NCI-H1105 treated with DMSO at 0.1 percent for 48 hours (cell line): ENCODE results near the gene EEFSEC.
"Not testable (repeated sequence)": the region's sequence is repeated elsewhere in the genome, so short reads cannot be mapped to it uniquely, and the experiment has no call there.

ENCODE experiments used
- DNase-seq: peaks from one replicate; lab custom pipeline; 2025; lab: John Stamatoyannopoulos, UW

The EEFSEC gene

GRCh38 chr3:128152419-128153155 is 694 bp upstream of the EEFSEC start:
- DNase-seq = no peak

- not testable (repeated sequence) for DNase-seq
Observed at GRCh38 chr3:128154354-128154753, 1.1 kb downstream of the EEFSEC start.

GRCh38 chr3:128155616-128156360 is 2.5 kb downstream of the EEFSEC start:
- no peak for DNase-seq

- no peak for DNase-seq
Observed at GRCh38 chr3:128160661-128161060, 7.4 kb downstream of the EEFSEC start.

- DNase-seq = no peak
Observed at GRCh38 chr3:128163432-128163831, 10.2 kb downstream of the EEFSEC start.

- DNase-seq = no peak
Observed at GRCh38 chr3:128166971-128167453, 13.7 kb downstream of the EEFSEC start.

- no peak for DNase-seq
Observed at GRCh38 chr3:128167646-128167972, 14.3 kb downstream of the EEFSEC start.

- DNase-seq = no peak
Observed at GRCh38 chr3:128167973-128168674, 14.8 kb downstream of the EEFSEC start.

GRCh38 chr3:128168836-128169235 is 15.6 kb downstream of the EEFSEC start:
- DNase-seq = no peak

- DNase-seq = peak; percentile 66
Observed at GRCh38 chr3:128170866-128171516, 17.7 kb downstream of the EEFSEC start.

GRCh38 chr3:128173200-128173599 is 19.9 kb downstream of the EEFSEC start:
- no peak for DNase-seq

- no peak for DNase-seq
Observed at GRCh38 chr3:128173849-128174248, 20.6 kb downstream of the EEFSEC start.

GRCh38 chr3:128174675-128175590 is 21.7 kb downstream of the EEFSEC start:
- no peak for DNase-seq

GRCh38 chr3:128175768-128176167 is 22.5 kb downstream of the EEFSEC start:
- no peak for DNase-seq

GRCh38 chr3:128176276-128176833 is 23.1 kb downstream of the EEFSEC start:
- no peak for DNase-seq

- DNase-seq = no peak
Observed at GRCh38 chr3:128177865-128178264, 24.6 kb downstream of the EEFSEC start.

GRCh38 chr3:128178782-128179483 is 25.7 kb downstream of the EEFSEC start:
- DNase-seq = no peak

GRCh38 chr3:128179484-128179819 is 26.2 kb downstream of the EEFSEC start:
- DNase-seq = no peak

- DNase-seq = no peak
Observed at GRCh38 chr3:128180436-128180835, 27.2 kb downstream of the EEFSEC start.

- no peak for DNase-seq
Observed at GRCh38 chr3:128180913-128181312, 27.6 kb downstream of the EEFSEC start.
